ENCODE measurements around the gene LOXL3. TPM values are rescaled to one million over a fixed set of nuclear protein-coding genes. Genes with fewer than 3 reads are reported as not detected.

The LOXL3 gene
- total and polyA plus RNA-seq, 12 donors = 3.6 to 26.4 (median 12.5) TPM

- intact Hi-C loops (cut with DNase I) = no loop called here
- Histone ChIP-seq H3K36me3 (replicated peaks in 1 of 2) (no peaks in the 10 kb centered on the region), H3K4me3 (no peak overlapping the region), H3K27me3 (no peaks in the 10 kb centered on the region), H3K27ac (no peak overlapping the region), H3K4me1 (replicated peaks in 1 of 2) (no peaks in the 10 kb centered on the region), H3K9me3 (replicated peaks in 1 of 3) (no peaks in the 10 kb centered on the region)
- no peak for TF ChIP-seq POLR2A (IDR thresholded peaks at IDR 0.05)
- TF ChIP-seq, protein P1, sequence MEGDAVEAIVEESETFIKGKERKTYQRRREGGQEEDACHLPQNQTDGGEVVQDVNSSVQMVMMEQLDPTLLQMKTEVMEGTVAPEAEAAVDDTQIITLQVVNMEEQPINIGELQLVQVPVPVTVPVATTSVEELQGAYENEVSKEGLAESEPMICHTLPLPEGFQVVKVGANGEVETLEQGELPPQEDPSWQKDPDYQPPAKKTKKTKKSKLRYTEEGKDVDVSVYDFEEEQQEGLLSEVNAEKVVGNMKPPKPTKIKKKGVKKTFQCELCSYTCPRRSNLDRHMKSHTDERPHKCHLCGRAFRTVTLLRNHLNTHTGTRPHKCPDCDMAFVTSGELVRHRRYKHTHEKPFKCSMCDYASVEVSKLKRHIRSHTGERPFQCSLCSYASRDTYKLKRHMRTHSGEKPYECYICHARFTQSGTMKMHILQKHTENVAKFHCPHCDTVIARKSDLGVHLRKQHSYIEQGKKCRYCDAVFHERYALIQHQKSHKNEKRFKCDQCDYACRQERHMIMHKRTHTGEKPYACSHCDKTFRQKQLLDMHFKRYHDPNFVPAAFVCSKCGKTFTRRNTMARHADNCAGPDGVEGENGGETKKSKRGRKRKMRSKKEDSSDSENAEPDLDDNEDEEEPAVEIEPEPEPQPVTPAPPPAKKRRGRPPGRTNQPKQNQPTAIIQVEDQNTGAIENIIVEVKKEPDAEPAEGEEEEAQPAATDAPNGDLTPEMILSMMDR (IDR thresholded peaks at IDR 0.05) = no peak
- DNase-seq = no peak
- WGBS, 4 donors = 73 to 80% (median 75%) methylated on average over 5 of the region's 5 CpGs
These were observed 14.1 kb upstream of the LOXL3 start for GRCh38 chr2:74567881-74568280.

- Histone ChIP-seq H3K27me3 (no peaks in the 10 kb centered on the region), H3K9me3 (replicated peaks in 1 of 3) (no peaks in the 10 kb centered on the region), H3K4me3 (no peak overlapping the region), H3K4me1 (replicated peaks in 1 of 2) (no peaks in the 10 kb centered on the region), H3K27ac (no peak overlapping the region), H3K36me3 (replicated peaks in 1 of 2) (no peaks in the 10 kb centered on the region)
- intact Hi-C loops (cut with DNase I) = no loop called here
- DNase-seq = no peak
- TF ChIP-seq, protein P1 (IDR thresholded peaks at IDR 0.05) = no peak
- no peak for TF ChIP-seq POLR2A (IDR thresholded peaks at IDR 0.05)
These were observed 13.0 kb upstream of the LOXL3 start for GRCh38 chr2:74566754-74567085.

DNA sequence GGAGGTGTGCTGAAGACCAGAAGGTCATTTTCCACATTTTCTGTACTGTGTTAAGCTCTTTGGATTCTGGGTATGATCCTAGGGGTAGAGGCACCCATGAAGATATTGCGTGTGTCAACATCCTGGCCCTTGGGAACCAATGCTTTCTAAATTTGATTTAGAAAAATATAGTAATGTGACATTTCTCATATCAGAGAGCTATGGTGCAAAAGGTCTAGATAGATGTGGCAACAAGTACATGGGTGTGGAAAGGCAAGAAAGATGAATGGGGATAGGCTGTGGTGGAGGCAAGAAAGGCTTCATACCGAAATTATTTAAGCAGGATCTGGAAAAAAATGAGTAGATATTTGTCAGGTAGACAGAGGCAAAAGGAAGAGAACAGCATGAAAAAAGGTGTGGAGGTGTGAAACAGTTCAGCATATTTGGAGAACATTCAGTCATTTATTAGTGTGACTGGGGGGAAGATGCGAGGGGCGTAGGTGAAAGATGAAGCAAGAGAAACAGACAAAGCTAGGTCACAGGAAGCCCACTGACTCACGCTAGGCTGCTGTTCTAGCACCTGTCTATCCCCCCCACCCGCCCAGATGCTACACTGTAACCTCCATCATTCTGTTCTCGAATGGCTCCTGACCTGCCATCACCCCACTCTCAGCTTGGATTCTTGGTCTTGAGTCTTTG is 12.5 kb upstream of the LOXL3 start:
- no peak overlapping the region for H3K4me3 ChIP-seq
- no peak overlapping the region for H3K27ac ChIP-seq
- no peaks in the 10 kb centered on the region for H3K27me3 ChIP-seq
- WGBS, 4 donors = 68 to 79% (median 70%) methylated on average over 7 of the region's 7 CpGs
- H3K36me3 ChIP-seq (replicated peaks in 1 of 2) = no peaks in the 10 kb centered on the region
- no peaks in the 10 kb centered on the region for H3K4me1 ChIP-seq (replicated peaks in 1 of 2)
- TF ChIP-seq, protein P1 (IDR thresholded peaks at IDR 0.05) = no peak
- no peak for TF ChIP-seq POLR2A (IDR thresholded peaks at IDR 0.05)
- no peak for DNase-seq
- no peaks in the 10 kb centered on the region for H3K9me3 ChIP-seq (replicated peaks in 1 of 3)
- intact Hi-C loops (cut with DNase I) = no loop called here

GRCh38 chr2:74564222-74564621 is 10.5 kb upstream of the LOXL3 start:
- Histone ChIP-seq H3K27ac (no peak overlapping the region), H3K4me1 (replicated peaks in 1 of 2) (no peaks in the 10 kb centered on the region), H3K4me3 (no peak overlapping the region), H3K27me3 (no peaks in the 10 kb centered on the region), H3K36me3 (replicated peaks in 1 of 2) (no peaks in the 10 kb centered on the region), H3K9me3 (replicated peaks in 1 of 3) (no peaks in the 10 kb centered on the region)
- no peak for DNase-seq
- TF ChIP-seq POLR2A (IDR thresholded peaks at IDR 0.05) = no peak
- TF ChIP-seq, protein P1 (IDR thresholded peaks at IDR 0.05) = no peak
- WGBS, 4 donors = 55 to 79% (median 74%) methylated on average over 5 of the region's 5 CpGs
- intact Hi-C loops (cut with DNase I) = no loop called here

Measured in adrenal gland (tissue), 12 donors.